Aorta (tissue), 5 donors: ENCODE measurements around the gene FAM111A. TPM values are rescaled to one million over a fixed set of nuclear protein-coding genes. Genes with fewer than 3 reads are reported as not detected.
"Not testable (repeated sequence)": the region's sequence is repeated elsewhere in the genome, so short reads cannot be mapped to it uniquely, and the experiment has no call there.

Experiments used
- ATAC-seq: fragments of 200-7000 bp; cut with Tn5 transposase; one replicate; pipeline ENCODE4 v1.9.1; 2022; ENCODE audit warnings: moderate library complexity; ENCODE audit not compliant: low FRiP score
- DNase-seq, 2 donors: peaks; one replicate each; pipeline ENCODE4 v3.0.0-alpha.2; 2020
- H3K27ac ChIP-seq, 2 donors: one replicate each; pipeline ENCODE4 v1.5.1; 2013; ENCODE audit warnings: low read length in 2 of 2, mild to moderate bottlenecking in 2 of 2, moderate library complexity in 2 of 2, control low read depth in 1 of 2, inconsistent platforms in 1 of 2, low read depth in 1 of 2
- H3K27me3 ChIP-seq, 2 donors: one replicate each; pipeline ENCODE4 v1.6.1; 2013; ENCODE audit warnings: control low read depth in 1 of 2, low read length in 1 of 2, mild to moderate bottlenecking in 1 of 2, moderate library complexity in 1 of 2; ENCODE audit not compliant: insufficient read depth in 2 of 2, control insufficient read depth in 1 of 2
- H3K36me3 ChIP-seq, 2 donors: one replicate each; pipeline ENCODE4 v1.6.1; 2013; ENCODE audit warnings: control low read depth in 1 of 2, low read length in 1 of 2, mild to moderate bottlenecking in 1 of 2; ENCODE audit not compliant: insufficient read depth in 2 of 2, control insufficient read depth in 1 of 2
- H3K4me1 ChIP-seq, 2 donors: one replicate each; pipeline ENCODE4 v1.6.1; 2013; ENCODE audit warnings: low read length in 2 of 2, control low read depth in 1 of 2, mild to moderate bottlenecking in 1 of 2, moderate library complexity in 1 of 2; ENCODE audit not compliant: insufficient read depth in 2 of 2, control insufficient read depth in 1 of 2
- H3K4me3 ChIP-seq, 2 donors: one replicate each; pipeline ENCODE4 v1.5.1; 2013; ENCODE audit warnings: low read length in 2 of 2, control low read depth in 1 of 2, mild to moderate bottlenecking in 1 of 2
- H3K9me3 ChIP-seq: one replicate; pipeline ENCODE4 v1.6.1; 2013; ENCODE audit warnings: mild to moderate bottlenecking, low read length; ENCODE audit not compliant: control insufficient read depth
- WGBS, 2 donors: extraction: QIAGEN DNeasy Blood & Tissue Kit; methylation state at CpG; one replicate each; pipeline ENCODE4 v1.1.7; 2013; 5-methylcytosine and 5-hydroxymethylcytosine counted together
- intact Hi-C, 2 donors: fragments of 100-400 bp; cut with DNase I; formaldehyde crosslinking; loops; one replicate each; pipeline versions ENCODE4 v1.14.2 to v1.15.0; 2022
- polyA plus RNA-seq, 2 donors: library from polyadenylated mRNA; stranded (reverse); fragments of 200-250 nt; gene quantifications; one replicate each; pipeline ENCODE4 v1.2.3, GENCODE V29; 2013
- total RNA-seq, 2 donors: library from RNA; stranded (reverse); fragmentation: NEBNext Ultra II Directional; extraction: Animal tissue kit (Norgen Biotek cat#: 25700); gene quantifications; one replicate each; pipeline ENCODE4 v1.2.1, GENCODE V29; 2021
- donor health status: healthy with polysubstance abuse.
- donor health status: Bipolar disorder and iron deficiency.
- donor health status: DM: no; HTN: no; CAD: no.
- donor health status: DM: no; HTN: no; CAD: no.
- donor health status: DM: yes; HTN: yes; CAD: no.

FAM111A gene
- total and polyA plus RNA-seq, 4 donors = 5.8 to 49.0 (median 24.3) TPM

GRCh38 chr11:59106363-59107336 lies 36.0 kb upstream of the FAM111A start, which contains the start of gene FAM111B:
Gene FAM111B (plus strand): TSS chr11:59107237. CDS start chr11:59109626, 2,389 bp downstream.
- DNase-seq (peak; percentile 87 to 91), ATAC-seq (peak; percentile 90)
- no peak within 1 kb of the TSS for H3K27ac ChIP-seq
- H3K9me3 ChIP-seq = no peaks in the 10 kb centered on the region
- no peaks in the 10 kb centered on the region for H3K36me3 ChIP-seq
- H3K27me3 ChIP-seq = no peaks in the 10 kb centered on the region
- H3K4me1 ChIP-seq = no peaks in the 10 kb centered on the region
- intact Hi-C loops = no loop called here
- peak within 1 kb of the TSS; percentile 20 to 37 for H3K4me3 ChIP-seq
- WGBS, 2 donors = 0% methylated on average over 64 of the region's 64 CpGs

DNA sequence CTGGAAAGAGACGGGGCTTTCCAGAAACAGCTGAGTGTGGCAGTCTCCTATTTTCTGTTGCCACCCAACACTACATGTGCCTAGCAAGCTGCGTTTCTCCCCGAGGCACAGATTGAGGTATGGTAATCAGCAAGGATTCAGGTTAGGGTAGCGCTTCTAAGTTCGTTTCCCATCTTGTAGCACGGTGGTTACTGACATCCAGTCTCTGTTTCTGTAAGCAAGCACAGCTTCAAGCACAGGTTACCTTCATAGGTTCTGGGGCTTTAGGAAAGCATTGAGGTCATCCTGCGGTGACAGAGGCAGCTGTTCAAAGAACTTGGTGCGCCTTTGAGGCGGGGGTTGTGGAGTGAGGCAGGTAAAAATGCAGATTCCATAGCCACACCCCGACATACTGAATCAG lies 34.9 kb upstream of the FAM111A start:
- DNase-seq, ATAC-seq, H3K27me3 ChIP-seq, H3K27ac ChIP-seq, intact Hi-C loops, H3K36me3 ChIP-seq, H3K4me1 ChIP-seq, H3K9me3 ChIP-seq, H3K4me3 ChIP-seq: not testable (repeated sequence)
- WGBS, 2 donors = 37 to 42% methylated on average over 10 of the region's 10 CpGs

DNA sequence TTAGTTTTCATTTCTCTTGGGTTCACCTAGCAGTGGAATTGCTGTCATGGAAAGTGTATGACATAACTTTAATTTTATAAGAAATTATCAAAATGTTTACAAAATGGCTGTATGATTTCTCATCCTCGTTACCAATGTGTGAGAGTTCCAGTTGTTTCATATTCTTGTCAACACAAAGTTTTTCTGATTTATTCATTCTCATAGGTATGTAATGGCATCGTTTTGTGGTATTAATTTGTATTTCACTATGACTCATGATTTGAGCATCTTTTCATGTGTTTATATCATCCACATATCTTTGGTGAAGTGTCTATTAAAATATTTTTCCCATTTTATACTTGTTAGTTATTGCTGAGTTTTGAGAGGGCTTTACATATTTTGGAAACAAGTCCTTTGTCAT lies 30.2 kb upstream of the FAM111A start:
- H3K36me3 ChIP-seq = no peaks in the 10 kb centered on the region
- H3K27me3 ChIP-seq = peaks cover 0 to 3% of the 10 kb centered on the region in 2 donors
- intact Hi-C loops = no loop called here
- DNase-seq (no peak), ATAC-seq (no peak)
- H3K4me1 ChIP-seq = no peaks in the 10 kb centered on the region
- no peak overlapping the region for H3K4me3 ChIP-seq
- 86 to 94% methylated on average over 2 of the region's 2 CpGs for WGBS, 2 donors
- peaks cover 5% of the 10 kb centered on the region for H3K9me3 ChIP-seq
- no peak overlapping the region for H3K27ac ChIP-seq

- no peaks in the 10 kb centered on the region for H3K36me3 ChIP-seq
- H3K4me1 ChIP-seq = no peaks in the 10 kb centered on the region
- H3K27ac ChIP-seq = no peak overlapping the region
- H3K9me3 ChIP-seq = peaks cover 13% of the 10 kb centered on the region
- DNase-seq (no peak), ATAC-seq (no peak)
- H3K4me3 ChIP-seq = no peak overlapping the region
- intact Hi-C loops = no loop called here
- WGBS, 2 donors = 97 to 98% methylated on average over 3 of the region's 3 CpGs
- H3K27me3 ChIP-seq = peaks cover 0 to 4% of the 10 kb centered on the region in 2 donors
Measured at GRCh38 chr11:59114344-59114743, 28.3 kb upstream of the FAM111A start.

GRCh38 chr11:59115553-59115952 lies 27.1 kb upstream of the FAM111A start:
- Histone ChIP-seq H3K36me3 (no peaks in the 10 kb centered on the region), H3K27ac (no peak overlapping the region), H3K4me3 (no peak overlapping the region), H3K9me3 (peaks cover 13% of the 10 kb centered on the region), H3K4me1 (no peaks in the 10 kb centered on the region), H3K27me3 (peaks cover 0 to 4% of the 10 kb centered on the region in 2 donors)
- 94 to 100% methylated on average over 1 of the region's 1 CpG for WGBS, 2 donors
- intact Hi-C loops = no loop called here
- ATAC-seq (no peak), DNase-seq (no peak)

DNA sequence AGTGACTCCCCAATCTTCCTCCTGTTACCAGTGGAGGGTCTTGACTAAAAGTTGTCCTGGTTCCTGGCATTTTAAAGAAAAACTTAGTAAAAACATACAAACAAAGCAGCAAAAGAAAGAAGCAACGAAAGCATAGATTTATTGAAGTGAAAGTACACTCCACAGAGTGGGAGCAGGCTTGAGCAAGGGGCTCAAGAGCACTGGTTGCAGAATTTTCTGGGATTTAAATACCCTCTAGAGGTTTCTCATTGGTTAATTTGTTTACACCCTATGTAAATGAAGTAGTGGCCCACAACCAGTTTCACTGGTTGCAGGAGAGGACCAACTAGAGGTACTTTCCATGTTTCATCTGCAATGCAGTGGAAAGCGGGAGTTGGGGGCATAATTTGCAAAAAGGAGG lies 24.9 kb upstream of the FAM111A start:
- Histone ChIP-seq H3K36me3 (no peaks in the 10 kb centered on the region), H3K9me3 (peaks cover 13% of the 10 kb centered on the region), H3K4me1 (no peaks in the 10 kb centered on the region), H3K27ac (no peak overlapping the region), H3K27me3 (peaks cover 0 to 4% of the 10 kb centered on the region in 2 donors), H3K4me3 (no peak overlapping the region)
- 97 to 99% methylated on average over 2 of the region's 2 CpGs for WGBS, 2 donors
- no peak for DNase-seq
- ATAC-seq = no peak
- intact Hi-C loops = no loop called here

GRCh38 chr11:59119826-59120225 lies 22.8 kb upstream of the FAM111A start:
- ATAC-seq (no peak), DNase-seq (no peak)
- Histone ChIP-seq H3K4me3 (no peak overlapping the region), H3K4me1 (no peaks in the 10 kb centered on the region), H3K27ac (no peak overlapping the region), H3K27me3 (peaks cover 0 to 4% of the 10 kb centered on the region in 2 donors), H3K36me3 (no peaks in the 10 kb centered on the region), H3K9me3 (peaks cover 13% of the 10 kb centered on the region)
- intact Hi-C loops = no loop called here

GRCh38 chr11:59135648-59136461 lies 6.8 kb upstream of the FAM111A start:
- no peaks in the 10 kb centered on the region for H3K4me1 ChIP-seq
- no peak overlapping the region for H3K4me3 ChIP-seq
- DNase-seq (peak; percentile 89 to 96), ATAC-seq (peak; percentile 94)
- WGBS, 2 donors = 9 to 11% methylated on average over 20 of the region's 20 CpGs
- H3K9me3 ChIP-seq = no peaks in the 10 kb centered on the region
- no peaks in the 10 kb centered on the region for H3K27me3 ChIP-seq
- no peaks in the 10 kb centered on the region for H3K36me3 ChIP-seq
- intact Hi-C loops = loop anchor here (2.0 to 10.0 kb wide), 3 partner anchors 34 to 81 kb away; no protein-coding TSS in a partner anchor
- H3K27ac ChIP-seq = no peak overlapping the region
